ENCODE data around the gene OR51B6. TPM values are rescaled to one million over a fixed set of nuclear protein-coding genes. Genes with fewer than 3 reads are reported as not detected.

Gene OR51B6
- total RNA-seq, 1 experiment from 2014 or later: not detected

GRCh38 chr11:5369789-5370188 lies 18.5 kb downstream of the OR51B6 start:
- no peak for TF ChIP-seq ZNF423 (CRISPR knock-in tag; IDR thresholded peaks at IDR 0.05)
- no peak for TF ChIP-seq ZNF121 (CRISPR knock-in tag; IDR thresholded peaks at IDR 0.05)
- no peak for TF ChIP-seq USF1 (CRISPR knock-in tag; IDR thresholded peaks at IDR 0.05)
- TF ChIP-seq MXD4 (CRISPR knock-in tag; IDR thresholded peaks at IDR 0.05; ENCODE audit: borderline replicate concordance): no peak
- no peak for TF ChIP-seq CTCF (IDR thresholded peaks at IDR 0.05)
- TF ChIP-seq RORB (CRISPR knock-in tag; IDR thresholded peaks at IDR 0.05): no peak
- TF ChIP-seq ZNF512 (CRISPR knock-in tag; IDR thresholded peaks at IDR 0.05; ENCODE audit: borderline replicate concordance): no peak
- no peak for TF ChIP-seq HMGA2 (CRISPR knock-in tag; IDR thresholded peaks at IDR 0.05)
- TF ChIP-seq NFE2L1 (CRISPR knock-in tag; IDR thresholded peaks at IDR 0.05): no peak
- no peak for TF ChIP-seq ETV6 (CRISPR knock-in tag; IDR thresholded peaks at IDR 0.05)
- no peak for TF ChIP-seq ZNF281 (CRISPR knock-in tag; IDR thresholded peaks at IDR 0.05)
- no peak for TF ChIP-seq ARID4B (CRISPR knock-in tag; IDR thresholded peaks at IDR 0.05; ENCODE audit: borderline replicate concordance)
- no peak for TF ChIP-seq FOXJ3 (CRISPR knock-in tag; IDR thresholded peaks at IDR 0.05; ENCODE audit: borderline replicate concordance)
- ATAC-seq (peak; percentile 72), DNase-seq (ENCODE audit: low spot score) (no peak)
- peaks cover 18% of the 10 kb centered on the region for H3K9me3 Mint-ChIP-seq
- ChIA-PET POLR2A (no interaction called here), CTCF (no interaction called here)
- H3K27ac Mint-ChIP-seq: no peak overlapping the region
- H3K36me3 Mint-ChIP-seq: peaks cover 18% of the 10 kb centered on the region
- H3K27me3 Mint-ChIP-seq (ENCODE audit: low read depth): no peaks in the 10 kb centered on the region; the same call in 1 of the 2 replicates
- H3K4me1 Mint-ChIP-seq: peaks cover 28% of the 10 kb centered on the region
- no peak overlapping the region for H3K4me3 Mint-ChIP-seq

- no peak overlapping the region for H3K27ac Mint-ChIP-seq
- peaks cover 5% of the 10 kb centered on the region; the same call in 1 of the 2 replicates for H3K27me3 Mint-ChIP-seq (ENCODE audit: low read depth)
- ATAC-seq (peak; percentile 98), DNase-seq (ENCODE audit: low spot score) (peak; percentile 74)
- CTCF ChIA-PET: interaction anchor here (0.9 kb wide), 1 partner anchor 256 kb away, joined by 3 read pairs; no protein-coding TSS in a partner anchor
- H3K4me3 Mint-ChIP-seq: no peak overlapping the region
- H3K36me3 Mint-ChIP-seq: no peaks in the 10 kb centered on the region
- H3K4me1 Mint-ChIP-seq: peaks cover 14% of the 10 kb centered on the region
- TF ChIP-seq GTF2I (CRISPR knock-in tag; conservative IDR thresholded peaks at IDR 0.05) (no peak), CTCF (IDR thresholded peaks at IDR 0.05) (peak; percentile 84), MLX (CRISPR knock-in tag; IDR thresholded peaks at IDR 0.05) (no peak)
- POLR2A ChIA-PET: no interaction called here
- no peaks in the 10 kb centered on the region for H3K9me3 Mint-ChIP-seq
Measured at GRCh38 chr11:5380740-5381342, 29.5 kb downstream of the OR51B6 start.

Measured in WTC11 (cell line).